GM19324 (cell line): ENCODE data around the gene USP25.

Source experiments
- ATAC-seq: cut with Tn5 transposase; IDR thresholded peaks from one replicate; pipeline ENCODE4 v1.9.1; 2021; ENCODE audit warnings: mild to moderate bottlenecking, moderate library complexity; ENCODE audit not compliant: unreplicated experiment, low FRiP score

Gene USP25

GRCh38 chr21:15850645-15851044 lies 120.9 kb downstream of the USP25 start:
- ATAC-seq, result no peak

DNA sequence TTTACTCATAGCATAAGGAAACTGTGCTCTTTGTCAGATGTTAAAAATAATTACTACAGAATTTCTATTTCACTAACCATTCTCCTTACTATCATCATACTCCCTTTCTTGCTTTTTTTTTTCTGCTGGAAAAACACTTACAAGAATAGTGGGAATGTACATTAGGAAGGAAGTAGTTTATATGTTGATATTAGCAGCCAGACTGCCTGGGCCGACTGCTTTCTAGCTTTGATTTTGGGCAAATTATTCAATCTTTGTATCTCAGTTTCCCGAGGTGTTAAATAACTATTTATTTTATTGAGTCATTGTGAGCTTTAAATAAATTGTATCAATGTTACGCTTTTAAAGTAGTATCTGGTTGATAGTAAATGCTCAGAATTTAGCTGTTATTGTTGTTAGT lies 122.4 kb downstream of the USP25 start:
- no peak for ATAC-seq

DNA sequence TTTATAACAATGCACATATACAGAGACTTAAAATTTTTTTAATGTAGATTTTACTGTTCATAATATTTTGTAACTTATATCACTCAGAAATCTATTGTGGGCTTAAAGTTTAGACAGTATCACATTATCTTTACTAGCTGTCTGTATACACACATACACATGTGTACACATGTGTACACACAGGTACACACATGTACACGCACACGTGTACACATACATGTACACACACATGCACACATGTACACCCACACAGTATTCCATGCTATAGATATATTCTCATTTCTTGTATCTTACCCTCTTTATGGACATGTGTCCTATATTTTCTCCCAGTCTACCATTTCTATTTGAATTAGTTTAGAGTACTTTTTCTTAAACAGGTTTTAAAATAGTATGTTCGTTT lies 123.3 kb downstream of the USP25 start:
- ATAC-seq, result no peak

- no peak for ATAC-seq
Observed at GRCh38 chr21:15856813-15857212, 127.0 kb downstream of the USP25 start.

GRCh38 chr21:15857740-15858139 lies 128.0 kb downstream of the USP25 start:
- ATAC-seq, result no peak

- no peak for ATAC-seq
Observed at GRCh38 chr21:15860541-15860940, 130.8 kb downstream of the USP25 start.

DNA sequence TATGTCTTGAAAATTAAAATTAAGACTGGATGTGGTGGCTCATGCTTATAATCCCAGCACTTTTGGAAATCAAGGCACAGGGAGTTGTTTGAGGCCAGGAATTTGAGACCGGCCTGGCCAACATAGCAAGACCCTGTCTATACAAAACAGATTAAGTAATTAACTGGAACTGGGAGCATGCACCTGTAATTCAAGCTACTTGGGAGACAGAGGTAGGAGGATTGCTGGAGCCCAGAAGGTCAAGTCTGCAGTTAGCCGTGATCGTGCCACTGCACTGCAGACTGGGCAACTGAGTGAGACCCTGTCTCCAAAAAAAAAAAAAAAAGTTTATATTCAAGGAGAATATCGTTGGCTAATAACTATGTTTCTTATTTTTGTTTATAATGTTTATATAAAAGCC lies 139.2 kb downstream of the USP25 start:
- ATAC-seq, result no peak

DNA sequence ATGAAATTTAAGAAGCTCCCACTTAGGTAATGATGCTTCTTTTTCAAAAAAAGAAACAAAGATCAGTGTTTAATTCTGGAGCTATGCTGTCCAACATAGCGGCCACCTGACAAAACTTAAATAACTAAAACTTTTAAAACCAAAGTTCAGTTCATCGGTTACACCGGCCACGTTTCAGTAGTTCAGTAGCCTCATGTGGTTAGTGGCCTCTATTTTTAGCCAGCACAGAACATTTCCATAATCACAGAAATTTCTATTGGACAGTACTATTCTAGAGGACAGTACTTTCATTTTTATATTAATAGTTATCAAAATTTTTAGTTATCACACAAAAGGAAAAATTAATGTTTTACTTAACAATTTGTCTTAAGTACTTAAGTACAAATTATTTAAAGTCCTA lies 141.0 kb downstream of the USP25 start:
- ATAC-seq, result no peak

DNA sequence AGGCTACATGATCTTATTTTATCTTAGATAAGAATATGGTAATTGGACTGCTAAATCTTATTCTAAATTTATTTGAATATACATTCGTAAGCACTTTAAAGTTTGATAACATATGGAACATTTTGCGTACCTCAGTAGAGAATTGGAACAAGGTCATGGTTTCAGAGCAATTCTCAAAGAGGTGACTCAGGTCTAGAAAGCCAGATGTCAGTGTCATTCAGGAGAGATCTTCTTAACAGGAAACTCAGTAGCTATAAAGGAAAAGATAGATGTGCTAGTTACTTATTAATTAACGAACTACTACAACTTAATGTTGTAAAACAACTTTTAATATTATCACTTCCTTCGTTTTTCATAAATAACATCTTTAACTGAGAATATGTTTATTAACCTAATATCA lies 142.5 kb downstream of the USP25 start:
- no peak for ATAC-seq

DNA sequence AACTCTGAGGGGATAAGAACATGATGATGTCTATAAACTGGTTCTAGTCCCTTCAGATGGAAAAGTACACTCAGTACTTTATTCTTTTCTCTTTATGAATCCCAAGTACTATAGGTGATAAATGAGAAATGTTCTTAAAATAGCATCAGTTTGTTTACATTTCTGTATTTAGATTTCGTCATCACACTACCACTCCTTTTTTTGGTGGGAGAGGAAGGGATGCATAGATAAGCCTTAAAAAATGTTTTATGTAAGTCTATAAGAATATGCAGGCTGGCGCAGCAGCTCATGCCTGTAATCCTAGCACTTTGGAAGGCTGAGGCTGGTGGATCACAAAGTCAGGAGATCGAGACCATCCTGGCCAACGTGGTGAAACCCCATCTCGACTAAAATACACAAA lies 144.8 kb downstream of the USP25 start:
- no peak for ATAC-seq

GRCh38 chr21:15875286-15875685 lies 145.5 kb downstream of the USP25 start:
- no peak for ATAC-seq

DNA sequence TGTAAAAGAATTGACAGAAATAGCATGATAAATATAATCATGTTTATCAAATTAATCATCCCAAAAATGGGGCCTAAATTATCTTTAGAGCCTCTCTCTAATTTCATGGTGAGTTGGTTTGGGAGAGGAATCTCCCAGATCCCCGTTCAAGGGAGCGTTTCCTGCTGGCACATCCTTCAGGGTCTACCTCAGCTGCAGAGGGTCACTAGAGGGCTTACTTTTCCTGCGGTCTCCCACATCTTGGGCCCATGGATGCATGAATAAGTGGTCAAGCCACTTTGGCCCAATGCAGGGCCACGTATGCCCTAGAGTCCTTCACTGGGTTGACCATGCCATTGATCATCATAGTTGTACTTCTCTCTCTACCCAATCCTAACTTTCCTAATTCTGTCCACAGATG lies 164.1 kb downstream of the USP25 start:
- no peak for ATAC-seq

GRCh38 chr21:15894596-15894995 lies 164.8 kb downstream of the USP25 start:
- no peak for ATAC-seq

DNA sequence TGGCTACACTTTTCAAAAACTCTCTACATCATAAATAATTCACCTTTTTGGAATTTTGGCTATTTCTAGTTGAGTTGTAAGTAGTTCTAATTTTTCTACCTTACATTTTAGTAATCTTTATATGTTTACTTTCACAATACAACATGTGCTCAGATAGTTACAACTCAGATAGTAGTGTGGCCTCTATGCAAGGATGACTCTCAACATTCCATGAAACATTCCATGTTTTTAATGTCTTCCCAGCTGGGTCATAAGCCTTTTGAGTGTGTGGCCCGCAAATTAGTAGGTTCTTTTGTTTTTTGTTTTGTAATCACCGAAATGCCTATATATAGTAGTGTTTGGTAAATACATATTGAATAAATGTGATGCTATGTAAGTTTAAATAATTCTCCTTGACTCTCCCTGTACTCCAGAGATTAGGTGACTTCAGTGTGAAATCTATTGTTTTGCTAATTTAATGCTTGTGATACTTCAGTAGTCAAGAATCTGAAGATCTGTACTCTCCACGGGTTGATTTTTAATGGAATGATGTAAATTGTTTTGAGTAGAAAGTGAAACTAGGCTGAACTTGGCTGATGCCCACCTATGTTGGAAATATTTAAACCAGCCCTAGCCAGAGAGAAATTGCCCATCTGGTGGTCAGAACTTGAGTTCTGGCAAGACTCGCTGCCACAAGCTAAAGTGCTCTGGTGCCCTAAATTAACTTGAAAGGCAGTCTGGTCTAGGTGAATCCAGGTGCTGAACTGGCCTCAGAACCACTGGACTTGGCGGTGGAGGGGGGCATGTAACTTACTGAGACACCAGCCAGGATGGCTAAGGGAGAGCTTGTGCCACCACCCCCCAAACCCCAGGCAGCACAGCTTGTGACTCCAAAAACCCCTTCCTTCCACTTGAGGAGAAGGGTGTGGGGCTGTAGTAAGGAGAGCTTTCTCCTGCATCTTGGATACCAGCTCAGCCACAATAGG lies 165.6 kb downstream of the USP25 start:
- ATAC-seq, result no peak

DNA sequence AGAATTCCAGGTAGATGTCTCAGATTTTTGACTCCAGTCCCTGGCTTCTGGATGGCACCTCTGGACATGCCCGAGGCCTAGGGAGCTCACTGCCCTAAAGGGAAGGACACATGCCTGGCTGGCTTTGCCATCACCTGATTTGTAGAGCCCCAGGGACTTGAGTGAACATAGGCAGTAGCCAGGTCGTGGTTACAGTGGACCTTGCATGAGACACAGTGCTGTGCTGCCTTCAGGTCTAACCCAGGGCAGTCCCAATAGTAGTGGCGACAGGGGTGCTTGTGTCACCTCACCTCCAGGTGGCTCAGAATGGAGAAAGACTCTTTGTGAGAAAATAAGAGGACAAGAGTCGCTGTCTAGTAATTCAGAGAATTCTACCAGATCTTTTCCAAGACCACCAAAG lies 166.7 kb downstream of the USP25 start:
- ATAC-seq, result no peak

DNA sequence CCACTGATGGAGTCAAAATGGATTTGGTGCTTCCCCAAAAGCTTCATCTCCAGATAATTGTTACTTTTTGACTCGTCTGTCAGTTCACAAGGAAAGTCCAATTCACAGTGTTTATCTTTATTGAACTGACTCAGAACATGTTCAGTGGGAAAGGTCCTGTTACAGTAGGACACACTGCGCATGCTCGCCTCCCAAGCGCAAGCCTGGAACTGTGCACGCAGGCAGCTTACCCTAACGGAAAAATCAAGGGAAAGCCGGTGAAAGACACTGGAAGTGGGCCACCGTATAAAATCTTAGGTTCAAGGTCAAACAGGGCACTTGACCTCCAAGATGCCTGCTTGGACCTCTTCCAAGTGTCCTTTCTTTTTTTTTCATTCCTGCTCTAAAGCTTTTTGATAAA lies 174.6 kb downstream of the USP25 start:
- no peak for ATAC-seq

DNA sequence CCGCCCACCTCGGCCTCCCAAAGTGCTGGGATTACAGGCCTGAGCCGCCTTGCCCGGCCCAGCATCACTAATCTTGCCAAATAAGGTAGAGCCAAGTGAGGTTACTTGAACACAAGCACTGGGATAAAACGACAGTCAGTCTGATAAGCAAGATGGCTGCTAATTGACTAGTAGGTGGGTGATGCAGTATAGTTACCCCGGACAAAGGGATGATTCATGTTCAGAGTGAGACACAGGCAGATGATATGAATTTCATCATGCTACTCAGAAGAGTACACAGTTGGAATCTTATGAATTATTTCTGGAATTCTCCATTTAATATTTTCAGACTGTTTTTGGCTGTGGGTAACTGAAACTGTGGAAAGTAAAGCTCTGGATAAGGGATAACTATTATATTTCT lies 178.4 kb downstream of the USP25 start:
- no peak for ATAC-seq

DNA sequence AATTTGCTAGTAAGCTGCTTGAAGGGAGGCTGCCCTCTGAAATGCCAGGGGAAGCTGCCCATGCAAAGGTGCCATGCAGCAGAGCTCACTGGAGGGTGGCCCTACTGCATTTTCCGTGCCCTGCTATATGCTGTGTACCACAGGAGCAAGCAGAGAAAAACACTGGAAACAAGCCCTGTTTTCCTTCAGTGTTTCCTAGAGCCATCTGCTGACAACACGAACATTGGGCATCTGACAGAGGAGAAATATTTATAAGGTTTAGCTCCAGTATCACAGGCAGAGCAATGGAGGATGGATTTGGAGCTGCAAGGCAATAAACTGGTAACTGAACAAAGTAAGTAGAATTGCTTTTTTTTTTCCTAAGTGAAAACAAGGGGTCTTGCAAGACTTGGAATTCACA lies 198.4 kb downstream of the USP25 start:
- ATAC-seq, result no peak

- no peak for ATAC-seq
Observed at GRCh38 chr21:15928686-15929425, 199.1 kb downstream of the USP25 start.

DNA sequence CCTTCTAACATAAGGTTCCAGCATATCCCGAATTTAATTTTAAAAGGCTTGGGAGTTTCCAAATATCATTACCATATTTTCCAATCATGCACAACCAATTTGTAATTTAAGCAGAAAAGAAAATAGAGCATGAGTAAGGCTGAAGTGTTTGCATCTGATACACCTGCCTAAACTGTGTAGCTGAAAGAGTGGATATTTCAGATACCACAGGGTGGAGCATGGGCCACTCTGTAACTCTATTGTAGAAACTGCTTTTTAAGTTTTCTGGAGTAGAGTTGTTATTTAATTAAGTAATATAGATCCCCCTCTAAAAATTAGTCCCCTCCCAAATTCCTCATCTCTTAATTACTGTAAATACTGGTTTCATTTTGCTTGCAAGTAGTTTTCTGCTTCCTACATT lies 199.8 kb downstream of the USP25 start:
- ATAC-seq, result no peak
